Left ventricle myocardium inferior (tissue), 1 donor: ENCODE results near the gene OR5AC2. TPM values are rescaled to one million over a fixed set of nuclear protein-coding genes. Genes with fewer than 3 reads are reported as not detected.

ENCODE experiments used
- DNase-seq: peaks from one replicate; pipeline ENCODE4 v3.0.0-alpha.2; 2020
- H3K27ac ChIP-seq: fragments of 200-600 bp; replicated peaks from 2 replicates; pipeline ENCODE4 v1.8.0; 2021
- H3K27me3 ChIP-seq: fragments of 200-600 bp; 2 replicates; pipeline ENCODE4 v1.8.0; 2021; ENCODE audit warnings: low read depth
- H3K36me3 ChIP-seq: fragments of 200-600 bp; 2 replicates; pipeline ENCODE4 v1.8.0; 2021
- H3K4me1 ChIP-seq: fragments of 200-600 bp; 2 replicates; pipeline ENCODE4 v1.8.0; 2021
- H3K4me3 ChIP-seq: fragments of 200-600 bp; 2 replicates; pipeline ENCODE4 v1.8.0; 2021; ENCODE audit warnings: mild to moderate bottlenecking, moderate library complexity
- H3K9me3 ChIP-seq: fragments of 200-600 bp; replicated peaks from 2 replicates; pipeline ENCODE4 v1.8.0; 2021
- CTCF ChIP-seq: fragments of 200-600 bp; IDR thresholded peaks from 2 replicates; pipeline ENCODE4 v1.8.0; 2021; ENCODE audit warnings: antibody characterized with exemption, mild to moderate bottlenecking, borderline replicate concordance
- intact Hi-C: fragments of 100-400 bp; cut with micrococcal nuclease; formaldehyde crosslinking; loops from one replicate; pipeline ENCODE4 v1.11.0; 2022
- total RNA-seq: library from RNA; stranded (reverse); fragmentation: NEBNext Ultra II Directional; extraction: Animal tissue kit (Norgen Biotek cat#: 25700); gene quantifications from one replicate; pipeline ENCODE4 v1.2.1, GENCODE V29; 2021
- donor health status: DM: no; HTN: yes; CAD: no; lungs with severe emphysema.

The OR5AC2 gene
- total RNA-seq, 1 donor from 2014 or later: not detected

GRCh38 chr3:98068824-98069223, 18.1 kb upstream of the OR5AC2 start:
- DNase-seq: no peak
- Histone ChIP-seq H3K36me3 (no peaks in the 10 kb centered on the region), H3K9me3 (no peaks in the 10 kb centered on the region), H3K27ac (no peak overlapping the region), H3K27me3 (peaks cover 8% of the 10 kb centered on the region), H3K4me3 (no peak overlapping the region), H3K4me1 (no peaks in the 10 kb centered on the region)
- TF ChIP-seq CTCF: no peak
- intact Hi-C loops: no loop called here

- H3K9me3 ChIP-seq: no peaks in the 10 kb centered on the region
- no peaks in the 10 kb centered on the region for H3K27me3 ChIP-seq
- H3K4me3 ChIP-seq: no peak overlapping the region
- no peak for DNase-seq
- intact Hi-C loops: no loop called here
- TF ChIP-seq CTCF: no peak
- H3K36me3 ChIP-seq: no peaks in the 10 kb centered on the region
- H3K4me1 ChIP-seq: no peaks in the 10 kb centered on the region
- no peak overlapping the region for H3K27ac ChIP-seq
Observed at GRCh38 chr3:98070840-98071239, 16.1 kb upstream of the OR5AC2 start.

GRCh38 chr3:98073486-98073885, 13.5 kb upstream of the OR5AC2 start:
- no peaks in the 10 kb centered on the region for H3K9me3 ChIP-seq
- intact Hi-C loops: no loop called here
- H3K4me3 ChIP-seq: no peak overlapping the region
- no peak overlapping the region for H3K27ac ChIP-seq
- no peaks in the 10 kb centered on the region for H3K27me3 ChIP-seq
- TF ChIP-seq CTCF: no peak
- no peak for DNase-seq
- no peaks in the 10 kb centered on the region for H3K4me1 ChIP-seq
- H3K36me3 ChIP-seq: no peaks in the 10 kb centered on the region

- no peak overlapping the region for H3K27ac ChIP-seq
- DNase-seq: no peak
- no peaks in the 10 kb centered on the region for H3K4me1 ChIP-seq
- TF ChIP-seq CTCF: no peak
- no peak overlapping the region for H3K4me3 ChIP-seq
- H3K27me3 ChIP-seq: no peaks in the 10 kb centered on the region
- no peaks in the 10 kb centered on the region for H3K36me3 ChIP-seq
- intact Hi-C loops: no loop called here
- H3K9me3 ChIP-seq: peaks cover 22% of the 10 kb centered on the region
Observed at GRCh38 chr3:98095882-98096281, 8.9 kb downstream of the OR5AC2 start.

- H3K27me3 ChIP-seq: no peaks in the 10 kb centered on the region
- no peaks in the 10 kb centered on the region for H3K4me1 ChIP-seq
- H3K36me3 ChIP-seq: no peaks in the 10 kb centered on the region
- TF ChIP-seq CTCF: no peak
- H3K4me3 ChIP-seq: no peak overlapping the region
- no peak overlapping the region for H3K27ac ChIP-seq
- no peak for DNase-seq
- peaks cover 7% of the 10 kb centered on the region for H3K9me3 ChIP-seq
- intact Hi-C loops: no loop called here
Observed at GRCh38 chr3:98099848-98100247, 12.9 kb downstream of the OR5AC2 start.

- no peak for TF ChIP-seq CTCF
- Histone ChIP-seq H3K27ac (no peak overlapping the region), H3K27me3 (no peaks in the 10 kb centered on the region), H3K4me1 (no peaks in the 10 kb centered on the region), H3K36me3 (no peaks in the 10 kb centered on the region), H3K9me3 (peaks cover 39% of the 10 kb centered on the region), H3K4me3 (no peak overlapping the region)
- no peak for DNase-seq
- intact Hi-C loops: no loop called here
Observed at GRCh38 chr3:98108162-98108561, 21.2 kb downstream of the OR5AC2 start.
